ENCODE results near the gene ERF.

GRCh38 chr19:42224940-42225717, 29.8 kb downstream of the ERF start:
- TF ChIP-seq CEBPB (IDR thresholded peaks at IDR 0.05; ENCODE audit: low read depth, low read length) (no peak), CTCF (conservative IDR thresholded peaks at IDR 0.05; ENCODE audit: low read depth, low read length) (no peak), USF2 (IDR thresholded peaks at IDR 0.05; ENCODE audit: low read depth, low read length) (no peak), MAZ (IDR thresholded peaks at IDR 0.05; ENCODE audit: borderline replicate concordance, low read depth, low read length) (no peak), SMC3 (IDR thresholded peaks at IDR 0.05; ENCODE audit: low read depth, low read length) (no peak), POLR2A (IDR thresholded peaks at IDR 0.05; ENCODE audit: low read depth, low read length) (no peak), MXI1 (IDR thresholded peaks at IDR 0.05; ENCODE audit: borderline replicate concordance, low read depth, low read length) (no peak), FOS (IDR thresholded peaks at IDR 0.05; ENCODE audit: low read depth, low read length) (no peak), CHD1 (IDR thresholded peaks at IDR 0.05; ENCODE audit: low read depth, low read length) (no peak), BHLHE40 (IDR thresholded peaks at IDR 0.05; ENCODE audit: low read depth, low read length) (no peak)
